ENCODE data around the gene RBFA.

RBFA gene

GRCh38 chr18:80050797-80051196 is 16.6 kb downstream of the RBFA start:
- no peak overlapping the region for H3K4me3 ChIP-seq (replicated peaks; ENCODE audit: low read depth, low read length)
- DNase-seq (ENCODE audit: extremely low read depth, low read depth), result no peak
- no peak for TF ChIP-seq CTCF (IDR thresholded peaks at IDR 0.05; ENCODE audit: low read depth, low read length, missing control alignments)

GRCh38 chr18:80056095-80056494 is 21.9 kb downstream of the RBFA start:
- no peak for DNase-seq (ENCODE audit: extremely low read depth, low read depth)
- H3K4me3 ChIP-seq (replicated peaks; ENCODE audit: low read depth, low read length), result no peak overlapping the region
- TF ChIP-seq CTCF (IDR thresholded peaks at IDR 0.05; ENCODE audit: low read depth, low read length, missing control alignments), result no peak

- no peak for TF ChIP-seq CTCF (IDR thresholded peaks at IDR 0.05; ENCODE audit: low read depth, low read length, missing control alignments)
- no peak for DNase-seq (ENCODE audit: extremely low read depth, low read depth)
Observed at GRCh38 chr18:80059945-80060344, 25.7 kb downstream of the RBFA start.

GRCh38 chr18:80065705-80066104 is 31.5 kb downstream of the RBFA start:
- TF ChIP-seq CTCF (IDR thresholded peaks at IDR 0.05; ENCODE audit: low read depth, low read length, missing control alignments), result no peak
- H3K4me3 ChIP-seq (replicated peaks; ENCODE audit: low read depth, low read length), result no peak overlapping the region
- DNase-seq (ENCODE audit: extremely low read depth, low read depth), result no peak

More at GRCh38 chr18:80059945-80060344, 25.7 kb downstream of the RBFA start:
- no peak overlapping the region for H3K4me3 ChIP-seq (replicated peaks; ENCODE audit: low read depth, low read length)

GRCh38 chr18:80067321-80067720 is 33.1 kb downstream of the RBFA start:
- no peak overlapping the region for H3K4me3 ChIP-seq (replicated peaks; ENCODE audit: low read depth, low read length)
- no peak for TF ChIP-seq CTCF (IDR thresholded peaks at IDR 0.05; ENCODE audit: low read depth, low read length, missing control alignments)

GRCh38 chr18:80067897-80068296 is 33.7 kb downstream of the RBFA start:
- DNase-seq (ENCODE audit: extremely low read depth, low read depth), result no peak
- no peak overlapping the region for H3K4me3 ChIP-seq (replicated peaks; ENCODE audit: low read depth, low read length)
- no peak for TF ChIP-seq CTCF (IDR thresholded peaks at IDR 0.05; ENCODE audit: low read depth, low read length, missing control alignments)

More at GRCh38 chr18:80067321-80067720, 33.1 kb downstream of the RBFA start:
- no peak for DNase-seq (ENCODE audit: extremely low read depth, low read depth)

- TF ChIP-seq CTCF (IDR thresholded peaks at IDR 0.05; ENCODE audit: low read depth, low read length, missing control alignments), result no peak
- no peak overlapping the region for H3K4me3 ChIP-seq (replicated peaks; ENCODE audit: low read depth, low read length)
- no peak for DNase-seq (ENCODE audit: extremely low read depth, low read depth)
Observed at GRCh38 chr18:80068571-80069272, 34.5 kb downstream of the RBFA start.

Measured in HFF-Myc (cell line).